Stimulated activated CD8-positive, alpha-beta memory T cell treated with anti-CD3 and anti-CD28 coated beads, Interleukin-15, amount 100 ng/mL, for 48 hours (primary cell): ENCODE data around the gene NOX3.

ENCODE experiments used
- DNase-seq, 2 donors: peaks; one replicate each; pipeline ENCODE4 v3.0.0-alpha.2; 2020; ENCODE audit warnings: low read depth in 2 of 2

Gene NOX3

DNA sequence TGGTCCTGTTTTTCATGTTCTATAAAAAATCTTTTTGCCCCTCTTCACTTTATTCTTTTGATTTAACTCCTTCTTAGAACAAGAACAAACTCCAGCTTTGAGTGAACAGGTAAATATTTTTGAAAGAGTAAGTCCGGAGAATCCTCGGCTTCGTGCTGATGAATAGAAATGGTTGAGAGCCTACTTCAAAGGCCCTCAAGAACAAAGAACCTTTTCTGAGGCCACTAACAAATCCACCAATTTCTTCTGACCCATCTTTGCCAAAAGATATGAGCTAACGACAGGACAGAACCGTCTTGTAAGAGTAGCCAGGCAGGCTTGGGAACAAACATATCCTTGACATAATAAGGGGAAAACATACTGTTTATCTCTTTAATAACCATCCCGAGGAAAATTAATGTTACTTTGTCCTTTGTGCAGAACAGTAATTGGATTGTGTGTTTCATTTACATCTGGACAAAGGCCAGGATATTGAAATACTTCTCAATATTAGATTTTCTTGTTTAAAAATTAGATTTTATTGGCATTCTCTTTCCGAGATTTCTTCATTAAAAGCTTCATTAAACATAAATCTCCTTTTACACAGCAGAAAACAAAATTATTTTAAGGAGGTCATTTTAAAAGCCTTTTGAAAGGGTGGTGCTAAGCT lies 52.9 kb downstream of the NOX3 start:
- no peak for DNase-seq

DNA sequence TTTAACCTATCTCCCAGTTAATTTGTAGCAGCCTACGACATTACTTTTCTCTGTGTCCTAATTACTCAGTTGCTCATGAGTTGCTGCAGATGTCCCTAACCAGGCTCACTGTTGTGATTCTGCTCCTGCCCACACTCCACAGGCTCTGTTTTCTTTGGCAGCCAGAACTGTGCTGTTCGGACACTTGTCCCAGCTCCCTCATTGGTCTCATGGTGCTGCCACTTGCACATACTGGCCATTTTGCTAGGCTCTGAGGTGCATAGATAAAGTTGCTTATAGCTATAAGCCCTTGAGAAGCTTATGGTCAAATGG lies 55.0 kb downstream of the NOX3 start:
- no peak for DNase-seq

DNA sequence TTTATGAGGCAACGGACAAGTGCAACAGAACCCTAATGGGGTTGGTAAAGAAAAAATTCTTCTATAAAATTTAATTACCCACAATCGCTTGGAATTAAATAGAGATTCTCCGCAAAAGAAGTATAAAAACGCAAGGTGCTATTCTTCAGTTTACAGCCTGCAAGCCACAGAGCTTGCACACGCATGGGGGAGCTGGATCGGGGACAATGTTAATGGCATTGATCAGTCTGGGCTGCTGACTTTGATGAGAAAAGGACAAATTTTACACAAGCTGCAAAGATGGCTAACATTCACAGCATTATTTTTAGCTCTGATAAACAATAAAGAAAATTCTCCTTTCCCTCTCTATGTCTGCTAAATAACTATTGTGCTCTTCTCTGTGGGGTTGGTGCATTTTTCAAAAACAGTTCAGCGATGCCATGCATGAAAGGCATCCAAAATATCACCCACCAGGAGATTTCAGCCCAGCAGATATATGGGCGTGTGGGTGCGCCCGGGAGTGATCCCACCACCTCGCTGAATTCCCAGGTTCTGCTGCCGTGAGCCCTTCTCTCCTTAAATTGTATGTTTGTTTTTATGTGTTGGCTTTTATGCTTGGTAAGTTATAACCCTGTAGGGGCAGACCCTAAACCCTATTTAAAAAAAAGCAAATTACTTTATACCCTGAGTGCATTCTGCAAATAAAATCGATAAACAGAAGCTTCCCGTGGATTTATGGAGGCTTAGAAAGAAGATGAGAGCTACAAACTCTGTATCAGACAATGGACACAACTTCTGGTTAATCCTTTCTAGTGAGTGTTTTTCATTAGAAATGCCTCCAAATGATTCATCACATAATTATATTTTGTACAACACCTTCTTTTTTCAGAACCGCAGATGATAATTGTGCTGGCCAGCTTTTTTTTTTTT lies 55.6 kb downstream of the NOX3 start:
- no peak for DNase-seq

DNA sequence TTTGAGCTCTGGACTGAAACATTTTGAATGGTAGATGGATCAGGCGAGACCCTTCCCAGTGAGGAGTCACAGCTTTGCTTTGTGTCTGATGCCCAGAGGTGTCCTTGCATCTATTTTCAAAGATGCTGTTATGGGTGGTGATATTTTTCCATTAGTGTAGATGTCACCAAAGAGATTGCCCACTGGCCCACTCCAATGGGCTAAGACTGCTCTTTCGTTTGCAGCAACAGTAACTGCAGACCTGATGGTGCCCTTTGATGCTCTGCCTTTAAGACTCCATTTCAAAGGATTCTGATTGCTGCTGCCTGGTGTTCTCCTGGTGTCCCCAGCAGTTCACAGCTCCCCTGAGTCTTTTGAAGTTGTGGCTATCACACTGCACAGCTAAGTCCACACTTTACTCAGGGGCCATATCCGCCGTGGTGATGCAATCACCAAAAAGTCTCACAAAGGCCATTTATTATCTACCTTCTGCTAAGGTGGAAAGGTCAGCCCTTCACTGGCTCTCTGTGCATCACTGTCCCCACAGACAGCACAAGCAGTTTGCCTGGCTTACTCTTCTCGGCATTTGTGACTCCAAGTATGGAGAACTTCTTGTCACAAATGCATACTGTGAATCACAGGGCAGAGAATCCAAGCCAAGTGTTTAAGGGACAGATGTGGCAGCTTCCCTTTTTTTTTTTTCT lies 56.4 kb downstream of the NOX3 start:
- no peak for DNase-seq

DNA sequence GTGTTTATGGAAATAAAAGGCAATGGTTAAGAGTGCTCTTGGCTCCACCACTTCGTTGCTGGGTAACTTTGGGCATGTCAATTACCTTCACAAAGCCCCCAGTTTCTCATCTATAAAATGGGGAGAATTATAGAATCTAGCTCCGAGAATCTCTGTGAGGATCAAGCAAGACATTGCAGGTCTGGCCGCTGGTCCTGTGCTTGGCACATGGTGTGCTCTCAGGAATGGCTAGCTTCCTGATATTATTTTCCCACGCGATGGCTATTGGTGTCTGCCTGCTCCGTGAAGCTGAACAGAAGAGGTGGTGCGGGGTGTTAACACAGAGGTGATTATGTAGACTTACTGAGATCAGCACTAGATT lies 57.0 kb downstream of the NOX3 start:
- DNase-seq = no peak

DNA sequence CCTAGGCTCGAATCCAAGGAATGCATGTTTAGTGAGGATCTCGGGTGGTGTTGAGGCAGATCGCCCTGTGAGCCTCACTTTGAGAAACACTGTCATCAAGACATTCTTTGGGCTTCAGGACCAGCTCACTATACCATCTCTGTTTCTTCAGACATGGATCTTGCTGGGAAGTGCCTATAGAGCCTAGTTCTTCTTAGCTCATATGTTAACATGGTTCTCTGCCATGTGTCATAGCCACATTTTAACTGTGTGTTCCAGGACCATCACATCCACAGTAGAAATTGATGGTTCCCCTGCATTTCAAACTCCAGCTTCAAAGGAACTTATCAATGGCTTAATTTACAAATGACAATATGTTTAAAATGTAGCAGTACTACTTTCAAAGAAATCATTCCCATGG lies 57.4 kb downstream of the NOX3 start:
- no peak for DNase-seq

DNA sequence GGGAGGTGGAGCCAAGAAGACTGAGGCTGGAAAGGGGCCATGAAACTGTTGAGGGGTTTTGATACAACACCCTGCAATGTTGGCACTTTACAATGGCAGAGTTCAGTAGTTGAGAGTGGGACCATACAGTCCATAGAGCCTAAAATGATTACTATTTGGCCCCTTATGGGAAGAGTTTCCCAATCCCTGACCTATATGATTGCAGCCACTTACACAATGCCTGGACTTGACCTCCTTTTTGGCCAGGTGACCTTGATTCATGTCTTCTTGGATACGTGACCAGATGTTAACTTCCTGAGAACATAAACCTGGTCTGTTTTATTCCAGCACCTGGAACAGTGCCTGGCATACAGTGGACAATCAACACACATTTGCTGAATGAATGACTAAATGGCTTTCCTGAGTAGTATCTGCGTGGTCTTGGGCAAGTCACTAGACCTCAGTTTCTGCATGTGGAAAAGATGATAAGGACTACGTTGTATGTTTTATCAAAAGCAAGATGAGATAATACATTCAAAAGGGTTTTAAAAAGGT lies 58.4 kb downstream of the NOX3 start:
- no peak for DNase-seq

DNA sequence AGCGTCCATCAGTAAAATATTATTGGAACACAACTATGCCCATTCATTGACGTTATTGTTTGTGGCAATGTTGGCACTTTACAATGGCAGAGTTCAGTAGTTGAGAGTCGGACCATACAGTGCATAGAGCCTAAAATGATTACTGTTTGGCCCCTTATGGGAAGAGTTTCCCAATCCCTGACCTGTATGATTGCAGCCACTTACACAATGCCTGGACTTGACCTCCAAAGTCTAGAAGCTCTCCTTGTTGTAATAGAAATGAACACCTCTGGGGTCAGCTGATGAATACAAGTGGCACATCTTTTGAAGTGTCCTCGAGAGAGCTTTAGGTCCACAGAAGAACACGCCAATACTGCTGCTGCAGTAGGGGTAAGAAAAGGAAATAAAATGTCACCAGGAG lies 59.0 kb downstream of the NOX3 start:
- no peak for DNase-seq

DNA sequence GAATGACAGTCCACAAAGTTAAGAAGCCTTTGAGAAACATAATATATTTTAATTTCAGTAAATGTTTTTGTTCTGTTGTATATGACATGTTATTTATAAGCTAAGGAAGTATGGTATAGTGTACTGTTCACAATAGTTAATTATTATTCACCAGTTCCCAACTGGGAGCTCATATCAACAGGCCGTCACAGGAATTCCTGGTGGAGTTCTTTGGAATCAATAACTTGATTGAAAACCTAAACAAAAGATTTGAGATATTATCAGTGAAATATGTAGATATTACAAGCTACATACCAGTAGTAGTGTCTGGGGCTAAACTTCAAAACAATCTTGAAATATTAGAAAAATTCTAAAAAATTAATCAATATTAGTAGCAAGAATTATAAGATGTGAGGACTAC lies 60.3 kb downstream of the NOX3 start:
- no peak for DNase-seq

- DNase-seq = no peak
These were observed 66.5 kb downstream of the NOX3 start for GRCh38 chr6:155389130-155389529.

GRCh38 chr6:155388591-155388990 lies 67.0 kb downstream of the NOX3 start:
- no peak for DNase-seq

DNA sequence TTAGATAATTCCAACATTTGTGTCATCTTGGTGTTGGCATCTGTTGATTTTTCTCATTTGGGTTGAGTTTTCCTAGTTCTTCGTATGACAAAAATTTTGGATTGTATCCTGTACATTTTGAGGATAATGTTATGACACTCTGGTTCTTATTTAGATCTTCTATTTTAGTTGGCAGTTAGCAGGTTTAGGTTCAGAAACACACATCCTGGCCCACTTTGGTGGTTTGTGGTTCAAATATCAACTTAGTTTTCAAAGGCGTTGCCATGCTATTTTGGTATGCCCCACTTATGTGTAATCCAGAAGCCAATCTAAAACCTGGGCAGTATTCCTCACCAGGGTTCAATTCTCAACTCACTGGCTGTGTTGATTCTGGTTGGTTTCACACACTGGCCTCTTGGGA lies 68.2 kb downstream of the NOX3 start:
- DNase-seq = no peak

DNA sequence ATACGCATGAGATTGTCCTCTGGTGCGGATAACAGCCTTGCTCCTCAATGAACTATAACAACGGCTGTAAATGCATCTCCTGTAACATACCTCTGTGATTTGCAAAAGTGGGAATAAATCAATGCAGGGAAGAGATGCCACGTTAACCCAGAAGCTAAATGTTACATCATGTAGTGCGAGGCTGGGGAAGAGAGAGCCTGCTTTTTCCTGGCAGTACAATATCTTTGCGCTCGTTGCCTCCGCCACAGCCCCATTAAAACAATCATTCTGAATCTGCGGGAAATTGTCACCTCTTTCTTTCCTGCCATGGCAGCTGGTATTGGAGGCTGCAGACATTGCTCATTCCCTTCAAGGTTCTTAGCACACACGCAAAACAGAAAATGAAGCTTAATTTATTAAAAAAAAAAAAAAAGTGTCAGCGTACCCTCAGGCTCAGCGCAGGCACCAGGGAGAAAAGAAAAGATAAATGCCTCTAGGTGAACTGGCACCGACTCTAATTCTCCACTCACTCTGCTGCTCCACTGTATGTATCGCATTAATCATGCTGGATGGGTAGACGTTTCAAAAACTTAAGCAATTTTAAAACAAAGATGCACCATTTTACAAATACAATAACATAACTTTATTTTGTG lies 71.2 kb downstream of the NOX3 start:
- DNase-seq = no peak

GRCh38 chr6:155383913-155384312 lies 71.7 kb downstream of the NOX3 start:
- no peak for DNase-seq

DNA sequence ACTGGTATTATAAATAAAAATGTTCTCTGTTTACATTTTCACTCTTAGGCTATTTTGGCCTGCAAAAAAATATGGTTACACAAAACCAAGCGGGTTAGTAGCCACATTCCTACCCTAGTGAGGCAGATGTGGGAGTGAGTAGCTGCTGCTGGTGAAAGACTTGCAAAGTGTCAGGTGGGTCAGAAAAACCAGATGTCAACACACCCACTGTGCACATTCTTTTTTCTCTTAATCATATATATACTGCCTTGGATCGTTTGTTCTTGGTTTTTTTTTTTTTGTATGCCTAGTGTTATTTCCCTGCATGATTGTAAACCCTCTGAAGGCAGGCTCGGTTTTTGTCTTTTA lies 73.3 kb downstream of the NOX3 start:
- no peak for DNase-seq

DNA sequence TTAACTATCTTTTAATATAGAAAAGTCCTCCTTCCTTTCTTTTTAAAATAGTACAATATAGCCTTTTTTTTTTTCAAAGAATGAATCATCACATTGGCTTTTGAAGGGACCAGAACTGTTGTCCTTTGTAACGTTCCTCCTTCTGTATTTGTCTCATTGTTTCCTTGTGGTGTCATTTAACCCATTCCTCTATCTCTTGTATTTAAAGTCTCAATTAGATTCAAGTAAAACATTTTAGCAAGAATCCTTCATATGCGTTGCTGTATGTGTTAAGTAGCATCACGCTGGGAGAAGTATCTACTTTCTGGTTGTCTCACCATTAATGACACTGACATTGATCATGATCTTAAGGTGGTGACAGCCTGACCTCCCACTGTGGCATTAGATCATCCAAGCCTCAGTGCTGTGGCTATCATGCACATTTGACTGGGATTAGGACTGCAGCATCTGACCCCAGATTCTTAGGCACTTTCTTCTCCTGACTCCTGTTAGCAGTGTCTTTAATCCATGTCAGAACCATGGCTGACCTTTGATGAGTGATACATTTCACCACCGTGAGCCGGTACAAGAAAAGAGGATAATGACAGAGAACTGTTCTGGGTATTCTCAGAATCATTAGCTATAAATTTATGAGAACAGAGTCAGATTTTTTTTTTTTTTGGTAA lies 73.8 kb downstream of the NOX3 start:
- DNase-seq = no peak

DNA sequence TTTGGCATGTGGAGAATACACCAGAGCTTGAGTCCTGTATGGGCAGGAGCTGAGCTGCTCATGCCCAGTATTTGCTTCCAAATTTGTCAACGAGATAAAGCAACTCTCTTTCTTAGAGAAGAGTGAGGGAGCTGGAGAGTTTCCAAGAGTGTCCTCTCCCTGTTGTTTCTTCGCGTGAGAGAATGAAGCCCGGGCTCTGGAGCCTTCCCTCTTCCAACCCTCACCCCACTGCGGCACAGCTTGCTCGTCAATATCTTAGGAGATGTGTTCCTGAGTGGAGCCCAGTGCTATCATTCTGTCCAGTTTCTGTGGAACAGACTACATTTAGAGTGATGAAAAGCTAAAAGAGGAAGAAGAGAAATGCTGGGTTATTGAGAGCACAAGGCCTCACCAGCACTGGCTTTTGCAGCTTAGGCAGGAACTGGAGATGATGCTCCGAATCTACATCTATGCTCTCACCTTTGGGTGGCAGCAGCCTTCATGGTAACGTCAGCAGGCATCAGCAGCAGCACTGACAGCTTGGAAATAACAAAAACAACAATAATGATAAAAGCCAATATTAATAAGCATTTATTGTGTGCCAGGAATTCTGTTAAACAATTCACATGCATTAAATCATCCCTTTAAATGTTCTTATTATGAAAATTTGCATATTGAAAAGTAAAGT lies 74.8 kb downstream of the NOX3 start:
- no peak for DNase-seq

GRCh38 chr6:155378724-155379123 lies 76.9 kb downstream of the NOX3 start:
- no peak for DNase-seq

- no peak for DNase-seq
These were observed 77.4 kb downstream of the NOX3 start for GRCh38 chr6:155378276-155378675.

DNA sequence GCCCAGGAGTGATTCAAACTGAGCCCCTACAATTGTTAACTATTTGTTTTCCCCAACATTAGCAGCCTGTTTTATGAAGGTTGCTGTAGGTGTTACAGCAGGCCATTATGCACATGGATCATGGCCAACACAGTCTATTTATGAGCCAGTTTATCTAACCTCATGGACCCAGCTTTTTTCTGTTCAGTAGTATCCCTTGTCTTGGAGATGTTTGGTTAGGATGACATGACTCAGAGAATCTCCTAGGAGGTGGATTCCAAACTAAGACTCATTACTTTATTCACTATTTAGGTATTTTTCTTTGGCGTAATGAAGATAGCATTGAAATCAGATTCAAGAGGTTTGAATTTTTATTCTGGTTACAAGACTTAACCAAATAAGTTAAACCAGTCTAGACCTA lies 78.6 kb downstream of the NOX3 start:
- no peak for DNase-seq

GRCh38 chr6:155375801-155376200 lies 79.8 kb downstream of the NOX3 start:
- DNase-seq = no peak
